Thyroid gland (tissue), 4 donors: ENCODE results near the gene NBPF9.
"Not testable (repeated sequence)": the region's sequence is repeated elsewhere in the genome, so short reads cannot be mapped to it uniquely, and the experiment has no call there.

ENCODE experiments used
- POLR2A ChIP-seq, 2 donors: fragments of 450-650 bp; IDR thresholded peaks; one replicate each; pipeline ENCODE4 v1.6.1; 2017; ENCODE audit warnings: antibody characterized with exemption in 2 of 2, mild to moderate bottlenecking in 2 of 2, moderate library complexity in 1 of 2
- TF ChIP-seq, protein P1 (sequence below), 6 experiments: fragments of 200-600 bp in 3 of 6; fragments of 450-650 bp in 3 of 6; sonication (generic) in 3 of 6; IDR thresholded peaks; one replicate each; pipeline ENCODE4 v1.5.1; 2016 to 2019; ENCODE audit warnings: antibody characterized with exemption in 6 of 6, mild to moderate bottlenecking in 2 of 6, inconsistent platforms in 1 of 6, moderate library complexity in 1 of 6

DNA sequence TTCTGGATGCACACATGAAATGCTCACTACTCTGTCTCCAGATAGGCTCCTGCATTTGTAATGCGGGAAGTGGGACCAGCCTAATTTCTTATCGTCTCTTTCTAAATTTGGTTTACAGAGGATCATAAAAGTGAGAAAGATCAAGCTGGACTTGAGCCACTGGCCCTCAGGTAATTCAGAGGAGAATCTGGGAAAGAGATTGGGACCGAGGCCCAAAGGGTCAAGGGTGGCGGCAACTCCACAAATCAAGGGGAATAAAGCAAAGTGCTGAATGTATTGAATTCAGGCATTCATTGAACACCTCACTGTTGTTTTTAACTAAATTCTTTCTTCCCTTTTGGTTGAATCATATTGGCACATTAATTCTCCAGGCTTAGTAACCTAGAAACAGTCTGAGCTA is 95.0 kb downstream of the NBPF9 start:
- TF ChIP-seq, protein P1, sequence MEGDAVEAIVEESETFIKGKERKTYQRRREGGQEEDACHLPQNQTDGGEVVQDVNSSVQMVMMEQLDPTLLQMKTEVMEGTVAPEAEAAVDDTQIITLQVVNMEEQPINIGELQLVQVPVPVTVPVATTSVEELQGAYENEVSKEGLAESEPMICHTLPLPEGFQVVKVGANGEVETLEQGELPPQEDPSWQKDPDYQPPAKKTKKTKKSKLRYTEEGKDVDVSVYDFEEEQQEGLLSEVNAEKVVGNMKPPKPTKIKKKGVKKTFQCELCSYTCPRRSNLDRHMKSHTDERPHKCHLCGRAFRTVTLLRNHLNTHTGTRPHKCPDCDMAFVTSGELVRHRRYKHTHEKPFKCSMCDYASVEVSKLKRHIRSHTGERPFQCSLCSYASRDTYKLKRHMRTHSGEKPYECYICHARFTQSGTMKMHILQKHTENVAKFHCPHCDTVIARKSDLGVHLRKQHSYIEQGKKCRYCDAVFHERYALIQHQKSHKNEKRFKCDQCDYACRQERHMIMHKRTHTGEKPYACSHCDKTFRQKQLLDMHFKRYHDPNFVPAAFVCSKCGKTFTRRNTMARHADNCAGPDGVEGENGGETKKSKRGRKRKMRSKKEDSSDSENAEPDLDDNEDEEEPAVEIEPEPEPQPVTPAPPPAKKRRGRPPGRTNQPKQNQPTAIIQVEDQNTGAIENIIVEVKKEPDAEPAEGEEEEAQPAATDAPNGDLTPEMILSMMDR (IDR thresholded peaks at IDR 0.05): not testable (repeated sequence)
- not testable (repeated sequence) for TF ChIP-seq POLR2A (IDR thresholded peaks at IDR 0.05)
